Measurements from ENCODE around the gene C2orf15. TPM values are rescaled to one million over a fixed set of nuclear protein-coding genes. Genes with fewer than 3 reads are reported as not detected.

The C2orf15 gene
- total and polyA plus RNA-seq, 2 of the 4 experiments (the other 2 are of a cell fraction): under 0.01 TPM; not detected in 1

DNA sequence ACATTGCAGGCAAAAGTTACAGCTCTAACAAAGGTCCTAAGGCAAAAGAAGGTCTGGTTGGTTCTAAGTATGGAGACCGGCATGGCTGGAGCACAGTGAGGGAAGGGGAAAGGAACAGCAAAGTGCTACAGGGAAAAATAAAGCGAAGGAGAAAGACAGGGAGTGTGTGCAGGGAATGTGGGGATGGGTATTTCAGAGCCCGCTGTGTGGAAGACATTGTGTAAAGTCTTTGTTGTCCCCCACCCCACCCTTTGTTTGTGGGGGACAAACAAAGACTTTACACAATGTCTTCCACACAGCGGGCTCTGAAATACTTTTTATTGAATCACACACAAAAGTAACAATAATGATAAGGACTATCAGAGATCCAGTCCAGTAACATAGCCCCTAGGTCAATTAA, 28.9 kb upstream of the C2orf15 start:
- Histone ChIP-seq H3K4me2 (ENCODE audit: low read depth, low read length) (no peak overlapping the region), H3K23ac (ENCODE audit: low read depth, low read length) (no peak overlapping the region), H3K4me3 (ENCODE audit: insufficient read depth, low read depth, low read length) (no peak overlapping the region), H3K14ac (replicated peaks; ENCODE audit: low read depth, low read length) (no peak overlapping the region), H2AK9ac (replicated peaks; ENCODE audit: low read depth, low read length, poor library complexity) (no peak overlapping the region), H3K56ac (ENCODE audit: extremely low read depth, insufficient read depth, low read length) (no peak overlapping the region), H3K27me3 (ENCODE audit: control insufficient read depth, insufficient read depth, low read length) (no peaks in the 10 kb centered on the region; the same call in 1 of the 2 replicates), H3K36me3 (ENCODE audit: control insufficient read depth, insufficient read depth, low read length) (no peaks in the 10 kb centered on the region), H2BK20ac (ENCODE audit: low read depth, low read length) (no peak overlapping the region), H4K20me1 (ENCODE audit: insufficient read depth, low read length) (no peaks in the 10 kb centered on the region), H4K8ac (ENCODE audit: low read depth in 2 of 2, low read length in 2 of 2) (no peak overlapping the region), H2BK5ac (ENCODE audit: low read depth, low read length, poor library complexity, severe bottlenecking) (no peak overlapping the region), H2AK5ac (ENCODE audit: low read depth, low read length) (no peak overlapping the region), H2AFZ (replicated peaks; ENCODE audit: low read length, poor library complexity) (no peak overlapping the region), H3K9me3 (ENCODE audit: control insufficient read depth, insufficient read depth, low read length) (no peaks in the 10 kb centered on the region), H3K4me1 (ENCODE audit: control insufficient read depth, insufficient read depth, low read length) (no peaks in the 10 kb centered on the region), H3K4ac (ENCODE audit: low read depth, low read length) (no peak overlapping the region), H3K27ac (ENCODE audit: insufficient read depth, low read length) (no peak overlapping the region), H3K79me1 (ENCODE audit: low read depth in 1 of 2, low read length in 2 of 2) (no peaks in the 10 kb centered on the region), H3K9me1 (ENCODE audit: insufficient read depth, low read length) (no peaks in the 10 kb centered on the region), H2BK120ac (ENCODE audit: low read depth, low read length) (no peak overlapping the region), H4K91ac (ENCODE audit: insufficient read depth, low read depth, low read length) (no peak overlapping the region), H3K18ac (ENCODE audit: low read depth, low read length) (no peak overlapping the region), H4K5ac (ENCODE audit: low read depth, low read length) (no peak overlapping the region), H3K9ac (ENCODE audit: low read depth, low read length) (no peak overlapping the region), H2BK15ac (ENCODE audit: low read depth, low read length) (no peak overlapping the region)
- DNase-seq (no peak), ATAC-seq (ENCODE audit: low read depth) (no peak)
- TF ChIP-seq NFE2L2 (IDR thresholded peaks at IDR 0.05; ENCODE audit: low read depth, low read length): no peak
- TF ChIP-seq, protein P1, sequence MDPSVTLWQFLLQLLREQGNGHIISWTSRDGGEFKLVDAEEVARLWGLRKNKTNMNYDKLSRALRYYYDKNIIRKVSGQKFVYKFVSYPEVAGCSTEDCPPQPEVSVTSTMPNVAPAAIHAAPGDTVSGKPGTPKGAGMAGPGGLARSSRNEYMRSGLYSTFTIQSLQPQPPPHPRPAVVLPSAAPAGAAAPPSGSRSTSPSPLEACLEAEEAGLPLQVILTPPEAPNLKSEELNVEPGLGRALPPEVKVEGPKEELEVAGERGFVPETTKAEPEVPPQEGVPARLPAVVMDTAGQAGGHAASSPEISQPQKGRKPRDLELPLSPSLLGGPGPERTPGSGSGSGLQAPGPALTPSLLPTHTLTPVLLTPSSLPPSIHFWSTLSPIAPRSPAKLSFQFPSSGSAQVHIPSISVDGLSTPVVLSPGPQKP (IDR thresholded peaks at IDR 0.05; ENCODE audit: borderline replicate concordance, low read depth, low read length): no peak
- TF ChIP-seq RFX5 (IDR thresholded peaks at IDR 0.05; ENCODE audit: low read depth, low read length): no peak
- CTCF ChIA-PET: no interaction called here
- no TSS peak for BruUV-seq (replicated peaks)
- POLR2A ChIA-PET (ENCODE audit: unreplicated experiment): no interaction called here
- in situ Hi-C loops (cut with MboI; ENCODE audit: low sequenced_read_pairs) (no loop called here), dilution Hi-C loops (cut with HindIII; ENCODE audit: low sequenced_read_pairs, unreplicated experiment) (no loop called here), intact Hi-C loops (cut with micrococcal nuclease) (no loop called here)
- WGBS, 2 experiments (ENCODE audit: extremely low coverage in 2 of 2, insufficient read length in 1 of 2): no CpG with 5 or more reads among the region's 4 CpGs

Measured in IMR-90 (cell line).